HG02973 (cell line): ENCODE results near the gene ZFAND3.

Experiments used
- ATAC-seq: cut with Tn5 transposase; IDR thresholded peaks from one replicate; pipeline ENCODE4 v1.9.1; 2021; ENCODE audit warnings: moderate library complexity; ENCODE audit not compliant: unreplicated experiment

The ZFAND3 gene

DNA sequence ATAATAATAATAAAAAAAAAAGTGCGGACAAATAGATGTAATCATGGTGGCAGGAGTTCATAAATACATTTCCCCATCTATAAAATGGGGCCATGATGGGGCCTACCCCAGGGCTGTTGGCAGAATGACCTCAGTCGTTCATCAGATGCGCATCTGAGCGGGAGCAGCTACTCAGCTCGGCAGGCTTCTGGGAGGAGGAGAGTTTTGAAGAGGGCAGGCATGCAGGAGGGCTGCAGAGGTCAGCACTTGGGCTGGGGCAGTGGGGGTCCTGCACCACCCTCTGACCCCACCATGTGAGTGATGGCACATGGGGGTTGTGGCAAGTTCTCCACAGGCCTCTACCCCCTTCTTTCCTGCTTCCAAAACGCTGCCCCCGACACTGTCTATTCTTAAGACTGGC, 373.5 kb downstream of the ZFAND3 start:
- no peak for ATAC-seq

DNA sequence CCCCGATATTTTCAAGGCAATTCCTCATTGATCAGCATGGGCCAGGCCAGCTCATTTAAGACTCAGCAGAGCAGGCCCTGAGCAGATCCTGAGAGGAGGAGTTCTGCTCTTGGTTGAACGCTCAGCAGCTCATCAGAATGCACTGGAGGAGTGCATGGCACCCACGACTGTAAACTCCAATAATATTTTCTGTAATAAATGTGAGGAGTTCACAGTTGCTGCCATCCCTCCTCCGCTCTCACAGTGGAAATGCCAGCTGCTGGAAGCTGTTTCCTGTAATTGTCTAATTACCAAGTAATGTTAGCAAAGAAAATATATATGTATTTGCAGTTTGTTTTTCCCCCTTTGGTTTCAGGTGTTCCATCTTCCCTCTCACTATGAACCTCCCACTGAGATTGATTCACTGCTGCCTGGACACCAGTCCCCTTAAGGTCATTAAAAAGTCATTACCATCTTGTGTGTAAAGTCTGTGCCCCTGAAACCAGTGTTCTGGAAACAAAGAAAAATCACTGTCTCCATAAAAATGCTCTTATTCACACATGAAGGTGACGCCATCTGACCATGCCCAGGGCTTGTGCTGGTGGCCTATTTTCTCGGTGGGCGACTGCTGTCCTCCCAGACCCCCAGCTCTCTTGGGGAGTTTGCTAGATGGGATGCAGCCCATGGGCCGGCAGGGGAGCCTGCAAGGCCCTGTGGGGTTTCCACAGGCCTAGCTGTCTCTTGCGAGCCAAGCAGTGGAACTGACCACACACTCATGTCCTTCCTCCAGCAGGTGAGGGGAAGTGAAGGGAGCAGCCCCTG, 374.2 kb downstream of the ZFAND3 start:
- no peak for ATAC-seq

DNA sequence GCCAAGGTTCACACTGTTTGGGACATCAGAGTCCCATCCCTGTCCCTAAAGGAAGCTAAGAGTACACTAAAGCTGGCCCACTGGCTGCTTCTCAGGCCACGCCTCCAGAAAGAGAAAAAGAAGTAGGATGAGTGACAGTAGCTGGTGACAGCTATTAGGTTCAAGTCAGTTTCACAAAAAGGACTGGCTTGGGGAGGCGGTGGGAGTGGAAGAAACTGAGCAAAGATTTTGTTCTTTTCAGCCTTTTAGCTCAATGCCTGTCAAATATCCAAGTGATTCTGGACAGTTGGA, 374.7 kb downstream of the ZFAND3 start:
- no peak for ATAC-seq

DNA sequence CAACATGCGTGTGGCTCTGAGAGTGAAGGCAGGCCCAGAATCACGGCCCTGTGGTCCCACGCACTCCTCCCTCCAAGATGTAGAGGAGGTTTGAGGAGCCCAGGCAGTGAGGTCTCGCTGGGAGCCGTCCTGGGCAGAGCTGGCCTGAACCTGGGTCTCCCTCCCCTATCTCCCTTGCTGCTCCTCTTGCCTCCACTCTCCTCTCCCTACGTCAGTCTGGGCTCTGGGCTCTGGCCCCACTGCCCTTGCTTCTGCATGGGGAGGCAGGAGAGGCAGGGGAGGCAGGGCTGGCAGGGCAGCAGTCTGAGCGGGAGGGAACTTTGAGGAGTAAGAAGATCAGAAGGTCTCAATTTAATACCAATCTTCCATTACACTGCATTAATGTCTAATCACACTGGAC, 375.1 kb downstream of the ZFAND3 start:
- ATAC-seq = no peak

DNA sequence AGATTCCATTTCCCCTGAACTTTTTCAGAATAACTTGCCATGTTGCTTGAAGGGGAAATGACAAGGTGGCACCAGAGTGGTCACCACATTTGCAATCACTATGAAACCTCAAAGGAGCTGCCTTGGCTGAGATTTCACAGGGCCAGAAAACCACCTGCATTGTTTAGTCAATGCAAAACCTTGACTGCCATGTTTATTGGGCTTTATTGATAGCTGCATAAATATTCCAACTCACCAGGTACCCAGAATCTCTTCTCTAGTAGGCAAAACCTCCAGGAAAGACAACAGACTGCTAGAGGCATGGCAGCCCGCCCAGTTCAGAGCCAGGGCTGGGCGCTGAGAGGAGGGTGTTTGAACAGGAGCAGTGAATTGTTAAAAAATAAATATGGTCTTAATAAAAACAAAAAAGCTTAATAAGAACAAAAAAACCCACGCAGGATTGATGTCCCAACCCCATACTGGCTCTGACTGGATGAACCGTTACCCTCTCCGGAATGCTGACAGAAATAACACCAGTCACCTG, 375.6 kb downstream of the ZFAND3 start:
- no peak for ATAC-seq

DNA sequence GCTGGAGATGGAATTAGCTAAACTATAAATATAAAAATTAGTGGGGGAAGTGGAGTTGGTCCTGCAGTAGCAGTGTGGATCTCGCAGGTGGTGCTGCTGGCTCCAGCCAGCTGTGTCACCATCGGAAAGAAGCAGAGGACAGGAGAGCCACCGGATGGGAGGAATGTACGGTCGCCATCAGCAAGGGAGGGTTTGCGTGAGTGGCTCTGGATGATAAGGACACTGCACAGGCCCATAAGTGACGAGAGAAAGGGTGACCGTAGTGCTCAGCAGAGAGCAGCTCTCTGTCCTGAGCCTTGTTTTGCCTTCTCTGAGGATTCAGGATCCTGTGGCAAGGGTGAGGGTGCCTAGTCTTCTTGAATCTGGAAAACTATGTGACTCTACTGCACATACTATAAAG, 378.7 kb downstream of the ZFAND3 start:
- no peak for ATAC-seq
